SK-N-SH (cell line): ENCODE results near the gene TRIM44. TPM values are rescaled to one million over a fixed set of nuclear protein-coding genes. Genes with fewer than 3 reads are reported as not detected.
A peak's percentile ranks its signal among the peaks of the same experiment; 100 is the strongest.
"Not testable (repeated sequence)": the region's sequence is repeated elsewhere in the genome, so short reads cannot be mapped to it uniquely, and the experiment has no call there.

Experiments used
- CTCF ChIA-PET: fragments of 300-600, 350-600 bp; formaldehyde crosslinking; extraction: SDS; loops from one replicate; lab custom pipeline; 2021; lab: Yijun Ruan, JAX
- POLR2A ChIA-PET: fragments of 350-600 bp; sonication (Branson Sonifier 250); formaldehyde crosslinking; extraction: SDS; loops from one replicate; lab custom pipeline; 2020; ENCODE audit warnings: antibody characterized with exemption, inconsistent platforms; lab: Yijun Ruan, JAX
- DNase-seq: peaks from one replicate; pipeline ENCODE4 v3.0.0; 2012
- H2AFZ ChIP-seq: fragments of 200-600 bp; sonication (generic); 2 replicates; pipeline ENCODE4 v1.8.1; 2016; ENCODE audit warnings: antibody characterized with exemption, mild to moderate bottlenecking, low read depth
- H3F3A ChIP-seq: fragments of 200-600 bp; sonication (generic); replicated peaks from 2 replicates; pipeline ENCODE3; 2016; ENCODE audit warnings: antibody characterized with exemption, mild to moderate bottlenecking; ENCODE audit not compliant: insufficient read depth
- H3K27ac ChIP-seq, 2 experiments: fragments of 200-500 bp in 1 of 2; fragments of 200-600 bp in 1 of 2; sonication (Bioruptor generic) in 1 of 2; sonication (generic), shearing (Covaris generic) in 1 of 2; 2 replicates each; pipeline versions ENCODE4 v1.5.1 to v1.6.1; 2014 to 2016; ENCODE audit warnings: low read depth in 2 of 2, inconsistent platforms in 1 of 2, low read length in 1 of 2, mild to moderate bottlenecking in 1 of 2, mixed read lengths in 1 of 2
- H3K27me3 ChIP-seq: fragments of 200-600 bp; sonication (generic), shearing (Covaris generic); 2 replicates; pipeline ENCODE4 v1.6.1; 2016; ENCODE audit warnings: mixed run types; ENCODE audit not compliant: insufficient read depth
- H3K36me3 ChIP-seq, 2 experiments: fragments of 200-500 bp in 1 of 2; fragments of 200-600 bp in 1 of 2; sonication (Bioruptor generic) in 1 of 2; sonication (generic) in 1 of 2; replicated peaks in 1 of 2; 2 replicates each; pipeline versions ENCODE3 to v1.5.1; 2014 to 2016; ENCODE audit warnings: low read length in 1 of 2, mild to moderate bottlenecking in 1 of 2; ENCODE audit not compliant: insufficient read depth in 2 of 2, control insufficient read depth in 1 of 2
- H3K4me1 ChIP-seq, 2 experiments: fragments of 200-500 bp in 1 of 2; fragments of 200-600 bp in 1 of 2; sonication (Bioruptor generic) in 1 of 2; sonication (generic), shearing (Covaris generic) in 1 of 2; 2 replicates each; pipeline versions ENCODE4 v1.5.1 to v1.6.1; 2014 to 2016; ENCODE audit warnings: low read depth in 1 of 2, low read length in 1 of 2, mixed run types in 1 of 2; ENCODE audit not compliant: insufficient read depth in 2 of 2, control insufficient read depth in 1 of 2
- H3K4me2 ChIP-seq: fragments of 200-600 bp; sonication (generic), shearing (Covaris generic); 2 replicates; pipeline ENCODE4 v1.6.1; 2017; ENCODE audit warnings: mixed run types
- H3K4me3 ChIP-seq, 2 experiments: fragments of 200-500 bp in 1 of 2; fragments of 200-600 bp in 1 of 2; sonication (Bioruptor generic) in 1 of 2; sonication (generic), shearing (Covaris generic) in 1 of 2; 2 replicates each; pipeline versions ENCODE4 v1.5.1 to v1.8.1; 2014 to 2016; ENCODE audit warnings: low read depth in 2 of 2, inconsistent platforms in 1 of 2, low read length in 1 of 2, mild to moderate bottlenecking in 1 of 2, mixed read lengths in 1 of 2, moderate library complexity in 1 of 2
- H3K79me2 ChIP-seq: fragments of 200-600 bp; sonication (generic); 2 replicates; pipeline ENCODE4 v1.8.1; 2017; ENCODE audit warnings: mild to moderate bottlenecking; ENCODE audit not compliant: insufficient read depth
- H3K9ac ChIP-seq: fragments of 200-600 bp; sonication (generic); 2 replicates; pipeline ENCODE4 v1.6.1; 2017; ENCODE audit warnings: mixed run types
- H3K9me2 ChIP-seq: fragments of 200-600 bp; sonication (generic); 2 replicates; pipeline ENCODE4 v1.6.1; 2017; ENCODE audit warnings: mixed run types
- H3K9me3 ChIP-seq: fragments of 200-600 bp; sonication (generic); 2 replicates; pipeline ENCODE4 v1.6.1; 2017; ENCODE audit warnings: mixed run types, mild to moderate bottlenecking, moderate library complexity
- H4K20me1 ChIP-seq: fragments of 200-600 bp; sonication (generic); 2 replicates; pipeline ENCODE4 v1.6.1; 2017; ENCODE audit warnings: mild to moderate bottlenecking, mixed run types; ENCODE audit not compliant: insufficient read depth
- EP300 ChIP-seq, 2 experiments: IDR thresholded peaks; 2 replicates each; pipeline versions ENCODE4 v1.4.0 to v1.6.1; 2012; ENCODE audit warnings: borderline replicate concordance in 1 of 2, low read depth in 1 of 2, low read length in 1 of 2
- FOSL2 ChIP-seq: IDR thresholded peaks from 2 replicates; pipeline ENCODE4 v1.4.0; 2012; ENCODE audit warnings: low read depth, mild to moderate bottlenecking, moderate library complexity, borderline replicate concordance
- JUND ChIP-seq: IDR thresholded peaks from 2 replicates; pipeline ENCODE4 v1.4.0; 2012
- MAX ChIP-seq: IDR thresholded peaks from 2 replicates; pipeline ENCODE4 v1.4.0; 2012; ENCODE audit warnings: low read depth
- MEF2A ChIP-seq: IDR thresholded peaks from 2 replicates; pipeline ENCODE4 v1.4.0; 2012; ENCODE audit warnings: low read depth, borderline replicate concordance
- NRF1 ChIP-seq: IDR thresholded peaks from 2 replicates; pipeline ENCODE4 v1.6.1; 2012; ENCODE audit warnings: low read depth, mild to moderate bottlenecking, low read length
- PBX3 ChIP-seq: IDR thresholded peaks from 2 replicates; pipeline ENCODE4; 2012
- POLR2AphosphoS5 ChIP-seq: IDR thresholded peaks from 2 replicates; pipeline ENCODE4 v1.6.1; 2012; ENCODE audit warnings: low read depth, low read length
- REST ChIP-seq: IDR thresholded peaks from 2 replicates; pipeline ENCODE4 v1.6.1; 2012; ENCODE audit warnings: mild to moderate bottlenecking, low read depth, low read length, moderate library complexity
- RFX5 ChIP-seq: IDR thresholded peaks from 2 replicates; pipeline ENCODE4 v1.6.1; 2012; ENCODE audit warnings: mild to moderate bottlenecking, improper control_type of control experiment, low read length
- TCF12 ChIP-seq: IDR thresholded peaks from 2 replicates; pipeline ENCODE4 v1.4.0; 2012
- TEAD4 ChIP-seq: IDR thresholded peaks from 2 replicates; pipeline ENCODE4 v1.4.0; 2012; ENCODE audit warnings: mild to moderate bottlenecking, borderline replicate concordance; ENCODE audit not compliant: insufficient read depth
- WGBS: methylation state at CpG from one replicate; pipeline ENCODE4 v1.1.6; 2017; ENCODE audit warnings: low lambda C conversion rate; 5-methylcytosine and 5-hydroxymethylcytosine counted together
- polyA plus RNA-seq, 3 experiments: library from polyadenylated mRNA; depleted of rRNA; stranded (reverse); fragments of >200 nt; gene quantifications; 2 replicates each; pipeline ENCODE4 v1.2.3, GENCODE V29; 2012

Gene TRIM44
- polyA plus RNA-seq, 1 of the 3 experiments (the other 2 are of a cell fraction) = 34.1 TPM

- no peaks in the 10 kb centered on the region for H3K27me3 ChIP-seq
- no peak overlapping the region for H3K4me2 ChIP-seq
- ChIA-PET POLR2A (no interaction called here), CTCF (interaction anchor here (0.6 to 1.2 kb wide), 5 partner anchors 13 to 522 kb away, joined by 3 to 4 read pairs (median 3); no protein-coding TSS in a partner anchor)
- 100% methylated on average over 4 of the region's 4 CpGs for WGBS
- H3K27ac ChIP-seq = no peak overlapping the region
- no peak overlapping the region for H3K9ac ChIP-seq
- DNase-seq = no peak
- peaks cover 2 to 5% of the 10 kb centered on the region in 2 experiments; a peak in 1 of 4 replicates for H3K4me1 ChIP-seq
- no peaks in the 10 kb centered on the region for H3K36me3 ChIP-seq
- H3K79me2 ChIP-seq = peaks cover 25% of the 10 kb centered on the region; the same call in 1 of the 2 replicates
- H4K20me1 ChIP-seq = peaks cover 4% of the 10 kb centered on the region; the same call in 1 of the 2 replicates
- no peak overlapping the region for H2AFZ ChIP-seq
- H3F3A ChIP-seq = peaks cover 7% of the 10 kb centered on the region
- no peaks in the 10 kb centered on the region for H3K9me2 ChIP-seq
- no peak for TF ChIP-seq NRF1
- no peak for TF ChIP-seq MAX
- no peak for TF ChIP-seq REST
- TF ChIP-seq MEF2A = no peak
- TF ChIP-seq JUND = no peak
- no peak for TF ChIP-seq TEAD4
- no peak for TF ChIP-seq RFX5
- TF ChIP-seq POLR2AphosphoS5 = no peak
- no peaks in the 10 kb centered on the region for H3K9me3 ChIP-seq
- no peak overlapping the region for H3K4me3 ChIP-seq
Measured at GRCh38 chr11:35766651-35767050, 104.1 kb downstream of the TRIM44 start.

GRCh38 chr11:35770425-35770824 is 107.8 kb downstream of the TRIM44 start:
- H3K27ac ChIP-seq = peak overlapping the region in 1 of 2 experiments; percentile 62; a peak in 2 of 4 replicates
- H3F3A ChIP-seq, H3K9me2 ChIP-seq, H3K4me1 ChIP-seq, H3K9me3 ChIP-seq, CTCF ChIA-PET, H2AFZ ChIP-seq, H4K20me1 ChIP-seq, H3K9ac ChIP-seq, H3K4me3 ChIP-seq, H3K27me3 ChIP-seq, POLR2A ChIA-PET, H3K36me3 ChIP-seq: not testable (repeated sequence)
- H3K79me2 ChIP-seq = peaks cover 63% of the 10 kb centered on the region
- 22% methylated on average over 1 of the region's 1 CpG for WGBS
- peak; percentile 41; the same call in 1 of the 2 replicates for TF ChIP-seq FOSL2
- peak; percentile 91 for TF ChIP-seq TCF12
- peak in 1 of 2 experiments; percentile 69; a peak in 2 of 4 replicates for TF ChIP-seq EP300 (IDR thresholded peaks at IDR 0.05; ENCODE audit: borderline replicate concordance in 1 of 2, low read depth in 1 of 2, low read length in 1 of 2)
- TF ChIP-seq JUND = peak; percentile 31; the same call in 1 of the 2 replicates
- TF ChIP-seq TEAD4 = peak; percentile 63; the same call in 1 of the 2 replicates
- TF ChIP-seq PBX3 = peak; percentile 59
- TF ChIP-seq, all 33 proteins: peak for 6; not testable (repeated sequence) for 27
- not testable (repeated sequence) for DNase-seq, H3K4me2 ChIP-seq
